Peyer's patch (tissue), 4 donors: Measurements from ENCODE around the gene CCDC85C.

Experiments
- POLR2A ChIP-seq, 2 donors: fragments of 450-650 bp; IDR thresholded peaks; one replicate each; pipeline ENCODE4 v1.5.1; 2017; ENCODE audit warnings: antibody characterized with exemption in 2 of 2, mild to moderate bottlenecking in 2 of 2, moderate library complexity in 2 of 2
- TF ChIP-seq, protein P1 (sequence below), 6 experiments: fragments of 450-650 bp in 4 of 6; fragments of 200-600 bp in 2 of 6; sonication (generic) in 1 of 6; IDR thresholded peaks; one replicate each; pipeline ENCODE4 v1.5.1; 2017 to 2019; ENCODE audit warnings: antibody characterized with exemption in 6 of 6, mild to moderate bottlenecking in 3 of 6, moderate library complexity in 1 of 6

GRCh38 chr14:99592394-99592793, 11.6 kb downstream of the CCDC85C start:
- TF ChIP-seq, protein P1, sequence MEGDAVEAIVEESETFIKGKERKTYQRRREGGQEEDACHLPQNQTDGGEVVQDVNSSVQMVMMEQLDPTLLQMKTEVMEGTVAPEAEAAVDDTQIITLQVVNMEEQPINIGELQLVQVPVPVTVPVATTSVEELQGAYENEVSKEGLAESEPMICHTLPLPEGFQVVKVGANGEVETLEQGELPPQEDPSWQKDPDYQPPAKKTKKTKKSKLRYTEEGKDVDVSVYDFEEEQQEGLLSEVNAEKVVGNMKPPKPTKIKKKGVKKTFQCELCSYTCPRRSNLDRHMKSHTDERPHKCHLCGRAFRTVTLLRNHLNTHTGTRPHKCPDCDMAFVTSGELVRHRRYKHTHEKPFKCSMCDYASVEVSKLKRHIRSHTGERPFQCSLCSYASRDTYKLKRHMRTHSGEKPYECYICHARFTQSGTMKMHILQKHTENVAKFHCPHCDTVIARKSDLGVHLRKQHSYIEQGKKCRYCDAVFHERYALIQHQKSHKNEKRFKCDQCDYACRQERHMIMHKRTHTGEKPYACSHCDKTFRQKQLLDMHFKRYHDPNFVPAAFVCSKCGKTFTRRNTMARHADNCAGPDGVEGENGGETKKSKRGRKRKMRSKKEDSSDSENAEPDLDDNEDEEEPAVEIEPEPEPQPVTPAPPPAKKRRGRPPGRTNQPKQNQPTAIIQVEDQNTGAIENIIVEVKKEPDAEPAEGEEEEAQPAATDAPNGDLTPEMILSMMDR (IDR thresholded peaks at IDR 0.05) = no peak
- TF ChIP-seq POLR2A (IDR thresholded peaks at IDR 0.05) = no peak
